Measurements from ENCODE around the gene DOCK3. TPM values are rescaled to one million over a fixed set of nuclear protein-coding genes. Genes with fewer than 3 reads are reported as not detected.
"Not testable (repeated sequence)": the region's sequence is repeated elsewhere in the genome, so short reads cannot be mapped to it uniquely, and the experiment has no call there.

The DOCK3 gene
- total RNA-seq, 3 donors from 2014 or later (not counting 1 experiment from before 2014, with no cell fraction given) = 1.4 to 2.4 (median 1.7) TPM

DNA sequence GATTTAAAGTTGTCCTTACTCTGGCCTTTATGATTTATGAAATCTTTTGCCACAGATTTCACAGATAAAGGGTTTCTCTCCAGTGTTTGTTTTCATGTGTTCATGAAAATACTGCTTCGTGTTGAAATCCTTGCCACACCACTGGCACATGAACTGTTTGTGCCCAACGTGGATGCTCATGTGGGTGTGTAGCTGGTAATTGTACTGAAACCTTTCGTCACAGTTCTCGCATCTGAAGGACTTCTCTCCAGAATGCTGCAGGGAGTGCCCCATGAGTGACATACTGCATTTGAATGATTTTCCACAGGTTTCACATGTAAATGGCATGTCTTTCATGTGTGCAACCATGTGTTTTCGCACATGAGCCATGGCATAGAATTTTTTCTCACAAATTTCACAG is 111.9 kb downstream of the DOCK3 start:
- 86% methylated on average over 5 of the region's 5 CpGs for WGBS (ENCODE audit: insufficient coverage)
- no peak overlapping the region for H3K4me3 ChIP-seq (ENCODE audit: low read length)
- H3K36me3 Mint-ChIP-seq = peaks cover 7% of the 10 kb centered on the region
- ATAC-seq = no peak
- H3K9me3 Mint-ChIP-seq = peaks cover 0 to 8% of the 10 kb centered on the region in 2 donors
- H3K4me1 Mint-ChIP-seq = no peaks in the 10 kb centered on the region
- H3K27ac Mint-ChIP-seq = no peak overlapping the region
- no peak for DNase-seq
- no peaks in the 10 kb centered on the region for H3K4me1 ChIP-seq (ENCODE audit: control insufficient read depth, insufficient read depth, low read length)
- H3K4me3 Mint-ChIP-seq = no peak overlapping the region
- no peaks in the 10 kb centered on the region for H3K36me3 ChIP-seq (ENCODE audit: control insufficient read depth, insufficient read depth, low read length)
- intact Hi-C loops (cut with micrococcal nuclease) = no loop called here
- TF ChIP-seq, protein P1, sequence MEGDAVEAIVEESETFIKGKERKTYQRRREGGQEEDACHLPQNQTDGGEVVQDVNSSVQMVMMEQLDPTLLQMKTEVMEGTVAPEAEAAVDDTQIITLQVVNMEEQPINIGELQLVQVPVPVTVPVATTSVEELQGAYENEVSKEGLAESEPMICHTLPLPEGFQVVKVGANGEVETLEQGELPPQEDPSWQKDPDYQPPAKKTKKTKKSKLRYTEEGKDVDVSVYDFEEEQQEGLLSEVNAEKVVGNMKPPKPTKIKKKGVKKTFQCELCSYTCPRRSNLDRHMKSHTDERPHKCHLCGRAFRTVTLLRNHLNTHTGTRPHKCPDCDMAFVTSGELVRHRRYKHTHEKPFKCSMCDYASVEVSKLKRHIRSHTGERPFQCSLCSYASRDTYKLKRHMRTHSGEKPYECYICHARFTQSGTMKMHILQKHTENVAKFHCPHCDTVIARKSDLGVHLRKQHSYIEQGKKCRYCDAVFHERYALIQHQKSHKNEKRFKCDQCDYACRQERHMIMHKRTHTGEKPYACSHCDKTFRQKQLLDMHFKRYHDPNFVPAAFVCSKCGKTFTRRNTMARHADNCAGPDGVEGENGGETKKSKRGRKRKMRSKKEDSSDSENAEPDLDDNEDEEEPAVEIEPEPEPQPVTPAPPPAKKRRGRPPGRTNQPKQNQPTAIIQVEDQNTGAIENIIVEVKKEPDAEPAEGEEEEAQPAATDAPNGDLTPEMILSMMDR (IDR thresholded peaks at IDR 0.05) = no peak
- H3K9me3 ChIP-seq (ENCODE audit: control insufficient read depth, insufficient read depth, low read length) = no peaks in the 10 kb centered on the region
- peaks cover 8 to 10% of the 10 kb centered on the region in 2 donors for H3K27me3 Mint-ChIP-seq (ENCODE audit: low read depth in 2 of 2)
- H3K27me3 ChIP-seq (ENCODE audit: control insufficient read depth, insufficient read depth, low read length) = no peaks in the 10 kb centered on the region
- no peak overlapping the region for H3K27ac ChIP-seq (ENCODE audit: low read length)

GRCh38 chr3:50790894-50791293 is 116.2 kb downstream of the DOCK3 start:
- H3K9me3 Mint-ChIP-seq; H3K4me1 ChIP-seq (ENCODE audit: control insufficient read depth, insufficient read depth, low read length); H3K27me3 ChIP-seq (ENCODE audit: control insufficient read depth, insufficient read depth, low read length); intact Hi-C loops (cut with micrococcal nuclease); ATAC-seq; H3K4me1 Mint-ChIP-seq; H3K27ac ChIP-seq (ENCODE audit: low read length); DNase-seq; H3K36me3 Mint-ChIP-seq; H3K4me3 ChIP-seq (ENCODE audit: low read length); H3K4me3 Mint-ChIP-seq; H3K9me3 ChIP-seq (ENCODE audit: control insufficient read depth, insufficient read depth, low read length); H3K27ac Mint-ChIP-seq; H3K36me3 ChIP-seq (ENCODE audit: control insufficient read depth, insufficient read depth, low read length): not testable (repeated sequence)
- 100% methylated on average over 2 of the region's 3 CpGs for WGBS (ENCODE audit: insufficient coverage)
- peaks cover 13 to 14% of the 10 kb centered on the region in 2 donors for H3K27me3 Mint-ChIP-seq (ENCODE audit: low read depth in 2 of 2)

- no peaks in the 10 kb centered on the region for H3K9me3 Mint-ChIP-seq
- Histone ChIP-seq H3K4me1 (ENCODE audit: control insufficient read depth, insufficient read depth, low read length) (no peaks in the 10 kb centered on the region), H3K27me3 (ENCODE audit: control insufficient read depth, insufficient read depth, low read length) (no peaks in the 10 kb centered on the region), H3K4me3 (ENCODE audit: low read length) (no peak overlapping the region), H3K27ac (ENCODE audit: low read length) (no peak overlapping the region), H3K36me3 (ENCODE audit: control insufficient read depth, insufficient read depth, low read length) (no peaks in the 10 kb centered on the region), H3K9me3 (ENCODE audit: control insufficient read depth, insufficient read depth, low read length) (no peaks in the 10 kb centered on the region)
- no peak for ATAC-seq
- peaks cover 10 to 12% of the 10 kb centered on the region in 2 donors for H3K27me3 Mint-ChIP-seq (ENCODE audit: low read depth in 2 of 2)
- H3K4me1 Mint-ChIP-seq = no peaks in the 10 kb centered on the region
- intact Hi-C loops (cut with micrococcal nuclease) = no loop called here
- H3K4me3 Mint-ChIP-seq = no peak overlapping the region
- no peaks in the 10 kb centered on the region for H3K36me3 Mint-ChIP-seq
- no peak overlapping the region for H3K27ac Mint-ChIP-seq
- WGBS (ENCODE audit: insufficient coverage) = 88% methylated on average over 4 of the region's 4 CpGs
- DNase-seq = no peak
- TF ChIP-seq, protein P1 (IDR thresholded peaks at IDR 0.05) = no peak
These were observed 117.8 kb downstream of the DOCK3 start for GRCh38 chr3:50792568-50792967.

GRCh38 chr3:50803805-50804204 is 129.1 kb downstream of the DOCK3 start:
- 96% methylated on average over 24 of the region's 27 CpGs for WGBS (ENCODE audit: insufficient coverage)
- peaks cover 13 to 25% of the 10 kb centered on the region in 2 donors for H3K9me3 Mint-ChIP-seq
- H3K27me3 Mint-ChIP-seq (ENCODE audit: low read depth in 2 of 2); H3K4me1 Mint-ChIP-seq; DNase-seq; intact Hi-C loops (cut with micrococcal nuclease); H3K4me1 ChIP-seq (ENCODE audit: control insufficient read depth, insufficient read depth, low read length); H3K27ac Mint-ChIP-seq; H3K36me3 ChIP-seq (ENCODE audit: control insufficient read depth, insufficient read depth, low read length); H3K4me3 ChIP-seq (ENCODE audit: low read length); H3K27me3 ChIP-seq (ENCODE audit: control insufficient read depth, insufficient read depth, low read length); H3K27ac ChIP-seq (ENCODE audit: low read length); H3K4me3 Mint-ChIP-seq; ATAC-seq; H3K9me3 ChIP-seq (ENCODE audit: control insufficient read depth, insufficient read depth, low read length): not testable (repeated sequence)
- H3K36me3 Mint-ChIP-seq = peaks cover 33% of the 10 kb centered on the region

- H3K4me3 ChIP-seq (ENCODE audit: low read length); H3K36me3 ChIP-seq (ENCODE audit: control insufficient read depth, insufficient read depth, low read length); H3K27ac Mint-ChIP-seq; ATAC-seq; H3K4me3 Mint-ChIP-seq; H3K27me3 Mint-ChIP-seq (ENCODE audit: low read depth in 2 of 2); H3K4me1 ChIP-seq (ENCODE audit: control insufficient read depth, insufficient read depth, low read length); H3K27ac ChIP-seq (ENCODE audit: low read length); H3K27me3 ChIP-seq (ENCODE audit: control insufficient read depth, insufficient read depth, low read length); intact Hi-C loops (cut with micrococcal nuclease); H3K4me1 Mint-ChIP-seq; DNase-seq; H3K9me3 ChIP-seq (ENCODE audit: control insufficient read depth, insufficient read depth, low read length): not testable (repeated sequence)
- peaks cover 27% of the 10 kb centered on the region for H3K36me3 Mint-ChIP-seq
- 97% methylated on average over 16 of the region's 20 CpGs for WGBS (ENCODE audit: insufficient coverage)
- peaks cover 13 to 20% of the 10 kb centered on the region in 2 donors for H3K9me3 Mint-ChIP-seq
These were observed 129.6 kb downstream of the DOCK3 start for GRCh38 chr3:50804376-50804775.
